Spleen (tissue), 7 donors: ENCODE data around the gene BOD1L2.

Source experiments
- POLR2A ChIP-seq, 3 donors: fragments of 450-650 bp; IDR thresholded peaks; one replicate each; pipeline ENCODE4 v1.5.1; 2017; ENCODE audit warnings: antibody characterized with exemption in 3 of 3, mild to moderate bottlenecking in 1 of 3
- TF ChIP-seq, protein P1 (sequence below), 11 experiments: fragments of 200-600 bp in 7 of 11; fragments of 450-650 bp in 4 of 11; sonication (generic) in 4 of 11; IDR thresholded peaks in 8 of 11; conservative IDR thresholded peaks in 3 of 11; 1 replicate in 7 of 11; 2 replicates in 4 of 11; pipeline versions ENCODE4 v1.4.0 to v1.8.0; 2016 to 2021; ENCODE audit warnings: antibody characterized with exemption in 11 of 11, inconsistent platforms in 4 of 11, mild to moderate bottlenecking in 1 of 11
- donor health status: DM: no; HTN: no; CAD: no; lungs with moderate emphysema.
- donor health status: DM: no; HTN: no; CAD: no.
- donor health status: DM: no; HTN: no; CAD: no.

DNA sequence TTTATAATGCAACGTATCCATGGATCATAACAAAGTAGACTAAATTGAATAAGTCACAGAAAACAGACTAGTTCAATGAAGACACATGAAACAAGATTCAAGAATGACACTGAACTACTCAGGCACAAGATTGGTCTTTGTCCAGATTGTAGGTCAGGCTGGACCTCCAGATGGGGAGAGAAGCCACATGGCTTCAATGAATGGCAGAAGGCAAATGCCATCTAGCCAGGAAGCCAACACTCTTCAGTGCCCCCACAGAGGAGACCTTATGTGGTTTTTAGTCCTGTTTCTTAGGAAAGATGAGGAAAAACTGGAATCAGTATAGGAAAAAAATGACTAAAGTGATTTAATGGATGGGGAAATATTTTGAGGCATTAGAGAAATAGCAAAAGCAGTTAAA, 43.1 kb downstream of the BOD1L2 start:
- TF ChIP-seq, protein P1, sequence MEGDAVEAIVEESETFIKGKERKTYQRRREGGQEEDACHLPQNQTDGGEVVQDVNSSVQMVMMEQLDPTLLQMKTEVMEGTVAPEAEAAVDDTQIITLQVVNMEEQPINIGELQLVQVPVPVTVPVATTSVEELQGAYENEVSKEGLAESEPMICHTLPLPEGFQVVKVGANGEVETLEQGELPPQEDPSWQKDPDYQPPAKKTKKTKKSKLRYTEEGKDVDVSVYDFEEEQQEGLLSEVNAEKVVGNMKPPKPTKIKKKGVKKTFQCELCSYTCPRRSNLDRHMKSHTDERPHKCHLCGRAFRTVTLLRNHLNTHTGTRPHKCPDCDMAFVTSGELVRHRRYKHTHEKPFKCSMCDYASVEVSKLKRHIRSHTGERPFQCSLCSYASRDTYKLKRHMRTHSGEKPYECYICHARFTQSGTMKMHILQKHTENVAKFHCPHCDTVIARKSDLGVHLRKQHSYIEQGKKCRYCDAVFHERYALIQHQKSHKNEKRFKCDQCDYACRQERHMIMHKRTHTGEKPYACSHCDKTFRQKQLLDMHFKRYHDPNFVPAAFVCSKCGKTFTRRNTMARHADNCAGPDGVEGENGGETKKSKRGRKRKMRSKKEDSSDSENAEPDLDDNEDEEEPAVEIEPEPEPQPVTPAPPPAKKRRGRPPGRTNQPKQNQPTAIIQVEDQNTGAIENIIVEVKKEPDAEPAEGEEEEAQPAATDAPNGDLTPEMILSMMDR (IDR thresholded peaks at IDR 0.05 in 8 of 11, conservative IDR thresholded peaks at IDR 0.05 in 3 of 11), result no peak
- TF ChIP-seq POLR2A (IDR thresholded peaks at IDR 0.05), result no peak
